ENCODE data around the gene LIMCH1. TPM values are rescaled to one million over a fixed set of nuclear protein-coding genes. Genes with fewer than 3 reads are reported as not detected.

The LIMCH1 gene
- polyA plus RNA-seq, 1 experiment = 1.1 TPM

DNA sequence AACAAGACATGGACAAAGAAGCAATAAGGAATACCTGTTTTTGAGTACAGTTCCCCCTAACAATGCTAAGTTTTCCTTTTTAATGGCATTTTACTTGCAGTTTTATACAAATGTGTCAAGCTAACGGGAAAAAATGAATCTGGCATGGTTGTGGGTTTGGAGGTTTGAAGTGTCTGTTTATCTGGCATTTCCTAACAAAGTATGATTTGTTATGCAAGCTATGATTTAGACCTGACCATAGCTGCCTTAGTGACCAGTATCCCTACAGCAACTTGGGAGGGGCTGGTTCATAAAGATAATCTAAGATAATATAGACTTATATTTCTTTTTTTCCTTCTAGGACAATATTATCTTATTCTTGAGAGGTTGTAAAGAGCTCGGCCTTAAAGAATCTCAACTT is 60.6 kb downstream of the LIMCH1 start:
- H3K9me3 ChIP-seq (ENCODE audit: control insufficient read depth, insufficient read depth, low read length) = no peaks in the 10 kb centered on the region
- ChIA-PET POLR2A (no interaction called here), CTCF (no interaction called here)
- TF ChIP-seq, protein P1, sequence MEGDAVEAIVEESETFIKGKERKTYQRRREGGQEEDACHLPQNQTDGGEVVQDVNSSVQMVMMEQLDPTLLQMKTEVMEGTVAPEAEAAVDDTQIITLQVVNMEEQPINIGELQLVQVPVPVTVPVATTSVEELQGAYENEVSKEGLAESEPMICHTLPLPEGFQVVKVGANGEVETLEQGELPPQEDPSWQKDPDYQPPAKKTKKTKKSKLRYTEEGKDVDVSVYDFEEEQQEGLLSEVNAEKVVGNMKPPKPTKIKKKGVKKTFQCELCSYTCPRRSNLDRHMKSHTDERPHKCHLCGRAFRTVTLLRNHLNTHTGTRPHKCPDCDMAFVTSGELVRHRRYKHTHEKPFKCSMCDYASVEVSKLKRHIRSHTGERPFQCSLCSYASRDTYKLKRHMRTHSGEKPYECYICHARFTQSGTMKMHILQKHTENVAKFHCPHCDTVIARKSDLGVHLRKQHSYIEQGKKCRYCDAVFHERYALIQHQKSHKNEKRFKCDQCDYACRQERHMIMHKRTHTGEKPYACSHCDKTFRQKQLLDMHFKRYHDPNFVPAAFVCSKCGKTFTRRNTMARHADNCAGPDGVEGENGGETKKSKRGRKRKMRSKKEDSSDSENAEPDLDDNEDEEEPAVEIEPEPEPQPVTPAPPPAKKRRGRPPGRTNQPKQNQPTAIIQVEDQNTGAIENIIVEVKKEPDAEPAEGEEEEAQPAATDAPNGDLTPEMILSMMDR (IDR thresholded peaks at IDR 0.05; ENCODE audit: low read depth, low read length) = no peak
- DNase-seq (ENCODE audit: low read depth, low spot score) = no peak
- H3K27ac ChIP-seq (ENCODE audit: low read depth, low read length) = no peak overlapping the region
- H3K4me3 ChIP-seq (ENCODE audit: low read depth, low read length) = no peak overlapping the region
- no peaks in the 10 kb centered on the region for H3K27me3 ChIP-seq (ENCODE audit: control insufficient read depth, insufficient read depth, low read length)

DNA sequence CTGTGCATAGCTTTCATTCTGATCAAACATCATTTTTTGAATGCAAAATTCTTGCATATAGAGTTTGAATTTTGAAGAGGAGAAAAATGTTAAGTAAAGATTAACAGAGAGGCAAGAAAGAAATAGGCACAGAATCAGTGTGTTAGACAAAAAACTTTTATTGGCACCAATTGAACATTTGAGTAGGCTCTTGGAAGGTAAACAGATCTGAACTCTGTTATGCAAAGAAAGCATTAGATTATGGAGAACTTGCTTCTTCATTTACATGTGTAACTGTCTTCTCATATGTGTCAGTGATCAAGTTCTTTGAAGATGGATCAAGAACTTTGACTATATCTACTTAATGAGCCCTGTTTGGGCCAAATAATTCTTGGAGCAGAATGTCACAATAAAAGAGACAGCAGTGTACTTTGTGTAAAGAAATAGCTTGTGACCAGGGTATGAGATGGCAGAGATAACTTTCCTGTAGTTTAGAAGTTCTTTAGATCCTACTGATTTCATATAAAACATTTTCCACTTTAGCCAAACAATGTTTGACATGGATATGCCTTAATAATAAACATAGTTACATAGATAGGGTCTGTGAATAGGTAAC is 61.3 kb downstream of the LIMCH1 start:
- POLR2A ChIA-PET = no interaction called here
- CTCF ChIA-PET = no interaction called here

DNA sequence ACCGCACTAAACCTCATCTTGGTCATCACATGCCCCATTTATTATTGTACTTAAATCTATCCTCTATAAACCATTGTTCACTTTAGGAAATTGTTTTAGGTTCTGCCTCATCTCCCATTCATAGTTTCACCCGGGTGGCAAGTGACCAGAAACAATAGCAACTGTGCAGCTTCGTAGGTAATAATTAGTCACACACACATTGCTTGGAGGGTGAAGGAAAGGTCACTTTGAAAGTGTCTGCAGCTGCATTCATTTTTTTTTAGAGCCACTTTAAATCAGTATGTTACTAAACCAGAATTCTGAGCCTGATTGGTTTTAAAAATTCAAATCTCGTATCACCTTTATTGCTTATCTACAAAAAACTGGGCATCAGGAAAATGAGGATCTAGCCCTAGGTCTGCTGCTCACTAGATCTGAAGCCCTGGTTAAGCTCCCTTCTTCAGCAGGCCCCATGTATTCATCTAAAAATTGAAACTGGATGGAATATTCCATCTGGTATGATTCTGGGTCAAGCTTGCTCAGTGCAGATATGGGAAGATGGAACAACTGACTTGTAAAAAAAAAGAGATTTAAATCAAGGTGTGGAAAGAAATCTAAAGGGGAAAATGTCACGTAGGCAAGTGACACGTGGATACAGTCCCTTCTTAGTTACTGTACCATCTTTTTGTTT is 62.4 kb downstream of the LIMCH1 start:
- TF ChIP-seq, protein P1 (IDR thresholded peaks at IDR 0.05; ENCODE audit: low read depth, low read length) = no peak
- DNase-seq (ENCODE audit: low read depth, low spot score) = no peak
- POLR2A ChIA-PET = no interaction called here
- CTCF ChIA-PET = no interaction called here
- H3K4me3 ChIP-seq (ENCODE audit: low read depth, low read length) = no peak overlapping the region
- no peaks in the 10 kb centered on the region for H3K27me3 ChIP-seq (ENCODE audit: control insufficient read depth, insufficient read depth, low read length)
- no peak overlapping the region for H3K27ac ChIP-seq (ENCODE audit: low read depth, low read length)
- H3K9me3 ChIP-seq (ENCODE audit: control insufficient read depth, insufficient read depth, low read length) = no peaks in the 10 kb centered on the region

More for the DNA sequence above, 61.3 kb downstream of the LIMCH1 start:
- Histone ChIP-seq H3K9me3 (ENCODE audit: control insufficient read depth, insufficient read depth, low read length) (no peaks in the 10 kb centered on the region), H3K4me3 (ENCODE audit: low read depth, low read length) (no peak overlapping the region), H3K27me3 (ENCODE audit: control insufficient read depth, insufficient read depth, low read length) (no peaks in the 10 kb centered on the region), H3K27ac (ENCODE audit: low read depth, low read length) (no peak overlapping the region)
- TF ChIP-seq, protein P1 (IDR thresholded peaks at IDR 0.05; ENCODE audit: low read depth, low read length) = no peak
- DNase-seq (ENCODE audit: low read depth, low spot score) = no peak

DNA sequence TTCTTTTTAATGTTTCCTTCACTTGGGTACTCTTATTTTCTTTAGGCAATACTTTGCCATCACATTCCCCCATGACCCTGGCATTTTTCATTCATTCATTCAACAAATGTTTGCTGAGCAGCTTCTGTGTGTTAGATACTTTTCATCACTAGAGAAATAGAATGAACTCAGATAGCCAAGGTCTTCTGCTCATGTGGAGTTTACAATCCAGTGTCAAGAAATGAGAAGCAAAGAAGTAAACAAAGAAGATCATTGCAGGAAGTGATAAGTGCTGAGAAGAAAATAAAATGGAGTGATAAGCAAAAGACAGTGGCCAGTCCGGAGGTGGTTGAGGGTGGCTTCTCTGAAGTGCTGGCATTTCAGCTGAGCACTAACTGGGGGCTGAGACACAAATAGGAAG is 63.1 kb downstream of the LIMCH1 start:
- TF ChIP-seq, protein P1 (IDR thresholded peaks at IDR 0.05; ENCODE audit: low read depth, low read length) = no peak
- H3K27me3 ChIP-seq (ENCODE audit: control insufficient read depth, insufficient read depth, low read length) = no peaks in the 10 kb centered on the region
- ChIA-PET CTCF (no interaction called here), POLR2A (no interaction called here)
- H3K4me3 ChIP-seq (ENCODE audit: low read depth, low read length) = no peak overlapping the region
- no peak for DNase-seq (ENCODE audit: low read depth, low spot score)
- no peaks in the 10 kb centered on the region for H3K9me3 ChIP-seq (ENCODE audit: control insufficient read depth, insufficient read depth, low read length)
- no peak overlapping the region for H3K27ac ChIP-seq (ENCODE audit: low read depth, low read length)

DNA sequence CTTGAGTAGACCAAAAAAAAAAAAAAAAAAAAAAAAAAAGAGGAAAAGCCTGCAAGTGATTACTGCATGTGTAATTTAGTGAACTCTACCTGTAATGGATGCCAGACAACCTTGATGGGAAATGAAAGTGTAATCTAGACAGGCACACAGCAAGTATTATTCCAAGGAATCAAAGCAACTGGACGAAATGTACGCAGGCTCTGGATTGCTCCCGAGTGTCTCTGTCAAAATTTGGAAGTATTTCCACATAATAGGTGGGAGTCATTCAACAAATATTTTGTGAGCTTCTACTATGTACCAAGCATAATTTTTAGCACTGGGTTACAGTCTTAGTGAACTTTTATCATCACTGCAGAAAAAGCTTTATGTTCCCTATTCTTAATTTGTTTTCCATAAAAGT is 64.2 kb downstream of the LIMCH1 start:
- Histone ChIP-seq H3K9me3 (ENCODE audit: control insufficient read depth, insufficient read depth, low read length) (no peaks in the 10 kb centered on the region), H3K27ac (ENCODE audit: low read depth, low read length) (no peak overlapping the region), H3K4me3 (ENCODE audit: low read depth, low read length) (no peak overlapping the region), H3K27me3 (ENCODE audit: control insufficient read depth, insufficient read depth, low read length) (no peaks in the 10 kb centered on the region)
- ChIA-PET POLR2A (no interaction called here), CTCF (interaction anchor here (1.4 to 1.5 kb wide), 2 partner anchors 91 to 321 kb away, joined by 3 to 5 read pairs; no protein-coding TSS in a partner anchor)
- TF ChIP-seq, protein P1 (IDR thresholded peaks at IDR 0.05; ENCODE audit: low read depth, low read length) = no peak
- no peak for DNase-seq (ENCODE audit: low read depth, low spot score)
